Measurements from ENCODE around the gene FRMPD2.

DNA sequence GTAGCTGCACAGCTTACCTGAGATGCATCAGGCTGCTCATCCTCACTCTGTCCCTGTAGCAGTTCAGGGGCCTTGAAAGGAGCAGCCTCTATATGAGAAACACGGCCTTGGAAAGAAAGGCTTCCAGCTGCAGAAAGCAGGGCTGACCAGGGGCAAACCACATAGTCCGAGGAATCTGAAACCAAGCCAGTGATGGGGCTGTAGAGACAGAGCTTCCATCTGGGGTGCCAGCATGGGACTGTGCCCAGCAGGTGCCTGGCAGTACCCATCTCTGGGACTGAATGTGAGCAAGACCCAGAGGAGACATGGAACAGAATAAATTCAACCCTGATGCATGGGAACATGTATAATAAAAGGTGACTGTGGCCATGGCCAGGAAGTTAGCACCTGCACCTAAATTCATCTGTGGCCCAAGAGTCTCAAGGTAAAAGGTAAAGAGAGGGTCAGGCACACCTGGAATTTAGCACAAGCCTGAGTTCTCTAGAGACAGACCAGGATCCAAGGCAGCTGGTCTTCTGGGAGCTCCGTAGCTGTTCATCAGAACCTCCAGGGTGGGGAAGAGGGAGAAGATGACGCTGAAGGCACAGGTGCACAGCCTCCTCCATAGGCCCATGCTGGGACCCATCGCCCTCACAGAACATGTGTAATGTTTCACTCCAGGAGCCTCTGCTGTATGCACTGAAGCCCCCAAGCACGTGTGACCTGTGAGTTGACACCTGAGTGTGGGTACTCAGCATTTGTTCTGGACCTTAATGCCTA is 25.3 kb downstream of the FRMPD2 start:
- TF ChIP-seq POLR2AphosphoS5 (IDR thresholded peaks at IDR 0.05; ENCODE audit: low read depth, low read length) (no peak), TAF1 (IDR thresholded peaks at IDR 0.05; ENCODE audit: borderline replicate concordance, insufficient read depth, low read length) (no peak)

Data from PFSK-1 (cell line).